Adrenal gland (tissue), 5 donors: ENCODE measurements around the gene CCNB2.

Experiments
- CTCF ChIP-seq, 6 experiments: fragments of 450-650 bp in 4 of 6; fragments of 200-600 bp in 2 of 6; sonication (generic) in 1 of 6; IDR thresholded peaks; 1 replicate in 5 of 6; 2 replicates in 1 of 6; pipeline versions ENCODE4 v1.5.1 to v1.8.0; 2016 to 2021; ENCODE audit warnings: antibody characterized with exemption in 6 of 6, mild to moderate bottlenecking in 2 of 6, moderate library complexity in 1 of 6
- POLR2A ChIP-seq, 2 donors: fragments of 450-650 bp; IDR thresholded peaks; one replicate each; pipeline ENCODE4 v1.6.1; 2017; ENCODE audit warnings: antibody characterized with exemption in 2 of 2, mild to moderate bottlenecking in 2 of 2, moderate library complexity in 1 of 2
- donor health status: DM: no; HTN: no; CAD: no.

- no peak for TF ChIP-seq CTCF (IDR thresholded peaks at IDR 0.05)
- no peak for TF ChIP-seq POLR2A (IDR thresholded peaks at IDR 0.05)
Observed at GRCh38 chr15:59170295-59171066, 65.5 kb downstream of the CCNB2 start.
